Kidney (tissue), 14 donors: Measurements from ENCODE around the gene RAPGEF5. TPM values are rescaled to one million over a fixed set of nuclear protein-coding genes. Genes with fewer than 3 reads are reported as not detected.
A peak's percentile ranks its signal among the peaks of the same experiment; 100 is the strongest.
"Not testable (repeated sequence)": the region's sequence is repeated elsewhere in the genome, so short reads cannot be mapped to it uniquely, and the experiment has no call there.

Experiments
- DNase-seq, 5 donors: peaks; one replicate each; pipeline ENCODE4 v3.0.0-alpha.2; 2013 to 2020
- FAIRE-seq: peaks from 2 replicates; lab custom pipeline; 2012; peaks lifted over from hg19 to GRCh38; lab: Jason Lieb, UNC
- H3K27ac ChIP-seq, 2 donors: one replicate each; pipeline ENCODE4 v1.7.0; 2013; ENCODE audit warnings: low read depth in 2 of 2, low read length in 2 of 2, inconsistent platforms in 1 of 2
- H3K27me3 ChIP-seq: one replicate; pipeline ENCODE4 v1.7.1; 2013; ENCODE audit warnings: low read length, inconsistent platforms; ENCODE audit not compliant: control insufficient read depth, insufficient read depth
- H3K36me3 ChIP-seq, 3 donors: one replicate each; pipeline versions ENCODE4 v1.7.0 to v1.7.1; 2013; ENCODE audit warnings: low read length in 3 of 3, control low read depth in 1 of 3, inconsistent platforms in 1 of 3; ENCODE audit not compliant: insufficient read depth in 3 of 3, control insufficient read depth in 2 of 3
- H3K4me1 ChIP-seq, 3 donors: one replicate each; pipeline versions ENCODE4 v1.7.0 to v1.7.1; 2013; ENCODE audit warnings: low read length in 3 of 3, inconsistent platforms in 1 of 3, low read depth in 1 of 3; ENCODE audit not compliant: control insufficient read depth in 2 of 3, insufficient read depth in 2 of 3
- H3K4me3 ChIP-seq, 3 donors: one replicate each; pipeline versions ENCODE4 v1.7.0 to v1.8.1; 2013; ENCODE audit warnings: low read length in 3 of 3, control low read depth in 1 of 3, inconsistent platforms in 1 of 3
- H3K9ac ChIP-seq, 3 donors: one replicate each; pipeline versions ENCODE4 v1.7.0 to v1.7.1; 2013; ENCODE audit warnings: low read length in 3 of 3, control low read depth in 1 of 3, inconsistent platforms in 1 of 3
- H3K9me3 ChIP-seq, 3 donors: one replicate each; pipeline versions ENCODE4 v1.7.0 to v1.7.1; 2013; ENCODE audit warnings: low read length in 3 of 3, control low read depth in 1 of 3, inconsistent platforms in 1 of 3; ENCODE audit not compliant: control insufficient read depth in 2 of 3, insufficient read depth in 1 of 3
- CTCF ChIP-seq: IDR thresholded peaks from 3 replicates; pipeline ENCODE4 v1.5.1; 2012; ENCODE audit warnings: mild to moderate bottlenecking, moderate library complexity, borderline replicate concordance; ENCODE audit not compliant: insufficient read depth; ENCODE audit errors: extremely low read depth
- intact Hi-C: fragments of 100-400 bp; cut with DNase I; formaldehyde crosslinking; loops from one replicate; pipeline ENCODE4 v1.11.1; 2022
- polyA plus RNA-seq: library from polyadenylated mRNA; stranded (reverse); fragments of 350-450 nt; fragmentation: Illumina TruSeq; extraction: RNeasy Lipid Tissue Mini Kit (QIAGEN cat#74804); gene quantifications from one replicate; pipeline ENCODE4 v1.2.3, GENCODE V29; 2014; ENCODE audit warnings: low read depth, low replicate concordance; ENCODE audit not compliant: insufficient read depth
- total RNA-seq: library from RNA; stranded (reverse); fragmentation: NEBNext Ultra II Directional; extraction: Animal tissue kit (Norgen Biotek cat#: 25700); gene quantifications from one replicate; pipeline ENCODE4 v1.2.1, GENCODE V29; 2021
- donor health status: control.
- donor health status: control.
- donor health status: control.
- donor health status: control.
- donor health status: control.
- donor health status: DM: yes; HTN: yes; CAD: no.
- donor health status: Normal renal cell carcinoma (clear cell type).

Gene RAPGEF5
- total and polyA plus RNA-seq, 2 donors from 2014 or later = 3.9 to 67.8 TPM

GRCh38 chr7:22094413-22095342, 262.3 kb downstream of the RAPGEF5 start:
- H3K4me1 ChIP-seq = no peaks in the 10 kb centered on the region
- no peak overlapping the region for H3K4me3 ChIP-seq
- no peak for TF ChIP-seq CTCF
- no peak overlapping the region for H3K9ac ChIP-seq
- FAIRE-seq = no peak
- intact Hi-C loops = no loop called here
- no peaks in the 10 kb centered on the region for H3K36me3 ChIP-seq
- no peaks in the 10 kb centered on the region for H3K9me3 ChIP-seq
- no peak overlapping the region for H3K27ac ChIP-seq
- H3K27me3 ChIP-seq = no peaks in the 10 kb centered on the region
- peak in 1 of 5 donors; percentile 19 for DNase-seq

GRCh38 chr7:22093936-22094335, 263.0 kb downstream of the RAPGEF5 start:
- H3K4me3 ChIP-seq = no peak overlapping the region
- no peaks in the 10 kb centered on the region for H3K36me3 ChIP-seq
- H3K4me1 ChIP-seq = no peaks in the 10 kb centered on the region
- peak in 1 of 5 donors; percentile 61 for DNase-seq
- no peak for FAIRE-seq
- TF ChIP-seq CTCF = no peak
- no peaks in the 10 kb centered on the region for H3K9me3 ChIP-seq
- no peaks in the 10 kb centered on the region for H3K27me3 ChIP-seq
- intact Hi-C loops = no loop called here
- no peak overlapping the region for H3K27ac ChIP-seq
- H3K9ac ChIP-seq = no peak overlapping the region

- Histone ChIP-seq H3K9ac (no peak overlapping the region), H3K9me3 (no peaks in the 10 kb centered on the region), H3K4me1 (no peaks in the 10 kb centered on the region), H3K36me3 (no peaks in the 10 kb centered on the region), H3K4me3 (no peak overlapping the region), H3K27ac (no peak overlapping the region), H3K27me3 (no peaks in the 10 kb centered on the region)
- no peak for TF ChIP-seq CTCF
- DNase-seq = no peak
- no peak for FAIRE-seq
- intact Hi-C loops = no loop called here
These were observed 264.0 kb downstream of the RAPGEF5 start for GRCh38 chr7:22093001-22093400.

GRCh38 chr7:22090958-22091525, 265.9 kb downstream of the RAPGEF5 start:
- intact Hi-C loops, H3K27me3 ChIP-seq, H3K36me3 ChIP-seq, H3K4me1 ChIP-seq, FAIRE-seq, H3K27ac ChIP-seq, H3K4me3 ChIP-seq, H3K9ac ChIP-seq, H3K9me3 ChIP-seq: not testable (repeated sequence)
- peak in 1 of 5 donors; percentile 34 for DNase-seq
